ENCODE data around the gene BSG.

BSG gene

DNA sequence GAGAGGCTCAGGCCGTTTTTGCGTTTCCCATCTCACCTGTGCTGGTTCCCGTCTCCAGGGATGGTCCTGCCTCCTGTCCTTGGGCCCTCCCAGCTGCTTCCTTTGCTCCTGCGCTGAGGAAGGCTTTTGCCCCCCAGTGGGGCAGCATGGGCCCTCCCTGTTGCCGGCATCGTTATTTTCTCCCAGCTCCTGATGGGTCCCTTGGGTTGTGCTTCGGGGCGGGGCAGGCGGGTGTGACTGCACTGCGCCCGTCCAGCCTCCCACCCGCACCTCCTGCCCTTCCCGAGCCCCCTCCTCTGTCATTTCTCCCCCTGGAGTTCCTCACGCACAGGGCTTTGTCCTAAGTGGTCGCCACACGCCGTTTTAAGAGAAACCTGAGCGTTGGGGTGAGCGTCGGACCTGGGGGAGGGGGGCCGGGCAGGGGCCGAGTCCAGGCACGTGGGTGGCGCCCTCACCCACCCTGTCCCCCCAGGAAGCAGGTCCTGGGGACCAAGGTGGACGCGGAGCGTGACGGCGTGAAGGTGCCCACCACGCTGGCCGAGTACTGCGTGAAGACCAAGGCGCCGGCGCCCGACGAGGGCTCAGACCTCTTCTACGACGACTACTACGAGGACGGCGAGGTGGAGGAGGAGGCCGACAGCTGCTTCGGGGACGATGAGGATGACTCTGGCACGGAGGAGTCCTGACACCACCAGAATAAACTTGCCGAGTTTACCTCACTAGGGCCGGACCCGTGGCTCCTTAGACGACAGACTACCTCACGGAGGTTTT, 31.3 kb upstream of the BSG start:
- DNase-seq = no peak

DNA sequence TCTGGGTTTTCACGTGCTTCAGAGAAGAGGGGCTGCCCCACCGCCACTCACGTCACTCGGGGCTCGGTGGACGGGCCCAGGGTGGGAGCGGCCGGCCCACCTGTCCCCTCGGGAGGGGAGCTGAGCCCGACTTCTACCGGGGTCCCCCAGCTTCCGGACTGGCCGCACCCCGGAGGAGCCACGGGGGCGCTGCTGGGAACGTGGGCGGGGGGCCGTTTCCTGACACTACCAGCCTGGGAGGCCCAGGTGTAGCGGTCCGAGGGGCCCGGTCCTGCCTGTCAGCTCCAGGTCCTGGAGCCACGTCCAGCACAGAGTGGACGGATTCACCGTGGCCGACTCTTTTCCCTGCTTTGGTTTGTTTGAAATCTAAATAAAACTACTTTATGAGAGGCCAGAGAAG, 30.7 kb upstream of the BSG start:
- DNase-seq = no peak

DNA sequence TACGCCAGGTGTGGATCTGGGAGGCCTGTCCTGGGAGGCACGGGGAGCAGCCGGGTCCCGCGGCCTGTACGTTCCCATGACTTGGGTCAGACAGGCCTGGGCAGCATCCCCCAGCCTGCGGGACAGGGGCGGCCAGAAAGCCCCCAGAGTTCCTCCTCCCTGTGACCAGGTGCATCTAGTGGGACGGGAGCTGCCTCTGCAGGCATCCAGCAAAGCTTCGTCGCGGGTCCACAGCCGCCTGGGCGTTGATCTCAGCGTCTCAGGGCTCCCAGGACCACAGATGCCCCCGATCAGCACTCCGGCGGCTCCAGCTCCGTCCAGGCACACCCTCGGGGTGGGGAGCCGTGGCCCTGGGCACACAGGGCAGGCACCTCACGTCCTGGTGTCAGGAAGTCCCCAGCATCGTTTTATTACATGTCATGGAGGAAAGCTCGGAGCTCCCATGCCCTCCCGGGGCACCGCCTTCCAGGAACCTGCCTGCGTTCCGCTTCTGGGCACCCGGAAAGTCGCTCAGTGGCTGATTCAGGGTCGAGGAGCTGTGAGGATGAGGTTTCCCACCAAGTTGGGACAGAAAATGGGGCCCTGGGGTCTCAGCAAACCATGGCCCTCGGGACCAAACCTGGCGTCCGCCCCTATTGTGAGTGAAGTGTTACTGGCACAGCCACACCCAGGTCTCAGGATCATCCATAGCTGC, 30.1 kb upstream of the BSG start:
- no peak for DNase-seq

DNA sequence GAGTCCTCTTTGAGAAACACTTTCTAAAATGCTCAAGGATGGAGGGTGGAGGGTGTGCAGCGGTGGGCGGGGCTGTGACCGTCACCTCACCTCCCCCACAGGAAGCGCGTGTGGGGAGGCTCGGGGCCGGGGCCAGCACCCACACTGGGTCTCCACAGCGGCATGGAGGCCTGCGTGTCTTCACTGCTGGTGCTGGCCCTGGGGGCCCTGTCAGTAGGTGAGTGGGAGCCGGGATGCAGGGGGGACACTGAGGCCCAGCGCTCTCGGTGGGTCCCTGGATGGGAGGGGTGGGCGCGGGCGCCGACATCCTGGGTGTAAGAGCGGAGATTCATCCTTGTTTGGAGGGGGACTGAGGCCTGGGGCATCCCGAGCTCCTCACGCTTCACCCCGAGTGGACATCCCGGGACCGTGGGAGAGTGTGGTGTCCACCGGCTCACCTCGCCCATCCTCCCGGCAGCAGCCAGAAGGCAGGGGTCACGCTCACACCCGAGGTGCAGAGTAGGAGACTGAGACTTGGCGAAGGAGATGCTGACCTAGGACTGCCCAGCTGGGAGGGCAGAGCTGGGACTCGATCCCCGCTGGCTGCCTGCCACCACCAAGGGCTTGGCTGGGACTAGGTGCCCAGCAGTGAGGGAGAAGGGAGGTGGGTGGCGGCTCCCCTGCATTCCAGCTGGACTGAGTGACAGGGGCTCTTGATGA, 28.3 kb upstream of the BSG start, which contains the start of gene GZMM:
Gene GZMM (plus strand): TSS at position 144 of the 699 bp plus-strand sequence. CDS start 19 bp downstream, at position 163.
- peak; percentile 85 for DNase-seq

DNA sequence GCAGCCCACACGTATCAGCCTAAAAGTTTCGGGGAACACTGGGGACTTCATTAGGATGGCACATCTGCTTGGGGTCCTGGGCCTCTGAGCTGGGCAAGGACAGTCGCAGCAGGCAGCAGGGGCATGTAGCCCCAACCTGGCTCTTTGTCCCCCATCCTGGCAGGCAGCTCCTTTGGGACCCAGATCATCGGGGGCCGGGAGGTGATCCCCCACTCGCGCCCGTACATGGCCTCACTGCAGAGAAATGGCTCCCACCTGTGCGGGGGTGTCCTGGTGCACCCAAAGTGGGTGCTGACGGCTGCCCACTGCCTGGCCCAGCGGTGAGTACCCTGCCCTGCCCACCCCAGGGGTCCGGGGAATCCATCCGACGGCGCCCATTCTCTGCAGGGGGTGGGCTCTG, 25.3 kb upstream of the BSG start:
- no peak for DNase-seq

DNA sequence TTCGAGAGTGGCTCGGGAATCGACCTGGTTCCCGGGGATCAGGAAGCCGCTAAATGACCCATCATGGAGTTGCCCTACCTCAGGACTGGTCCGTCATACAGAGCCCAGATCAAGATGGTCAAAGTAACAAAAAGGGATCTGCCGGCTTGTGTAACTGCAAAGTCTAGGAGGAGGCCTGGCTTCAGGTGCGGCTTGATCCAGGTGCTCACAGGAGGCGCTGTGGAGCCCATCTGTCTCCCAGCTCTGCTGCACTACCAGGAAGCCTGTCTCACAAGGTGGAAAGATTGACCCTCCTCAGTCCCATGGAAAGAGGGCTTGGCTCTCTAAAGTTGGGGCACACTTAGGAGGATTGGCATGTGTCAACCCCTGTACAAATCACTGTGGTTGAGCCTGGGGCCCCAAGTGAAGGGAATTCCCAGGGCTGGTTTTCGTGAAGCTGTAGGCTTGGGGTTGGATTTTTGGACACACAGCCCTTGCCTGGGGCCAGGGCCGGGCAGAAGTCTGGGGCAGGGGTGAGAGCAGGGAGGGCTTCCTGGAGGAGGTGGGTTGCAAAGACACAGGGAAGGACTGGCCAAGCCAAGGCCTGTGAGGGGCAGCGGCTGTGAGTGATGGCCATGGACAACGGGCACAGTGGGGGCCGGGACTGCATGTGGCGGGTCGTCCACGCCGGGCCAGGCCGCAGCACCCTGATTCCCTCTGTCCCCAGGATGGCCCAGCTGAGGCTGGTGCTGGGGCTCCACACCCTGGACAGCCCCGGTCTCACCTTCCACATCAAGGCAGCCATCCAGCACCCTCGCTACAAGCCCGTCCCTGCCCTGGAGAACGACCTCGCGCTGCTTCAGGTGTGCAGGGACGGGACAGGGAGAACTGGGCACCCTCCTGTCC, 24.3 kb upstream of the BSG start:
- DNase-seq = no peak

DNA sequence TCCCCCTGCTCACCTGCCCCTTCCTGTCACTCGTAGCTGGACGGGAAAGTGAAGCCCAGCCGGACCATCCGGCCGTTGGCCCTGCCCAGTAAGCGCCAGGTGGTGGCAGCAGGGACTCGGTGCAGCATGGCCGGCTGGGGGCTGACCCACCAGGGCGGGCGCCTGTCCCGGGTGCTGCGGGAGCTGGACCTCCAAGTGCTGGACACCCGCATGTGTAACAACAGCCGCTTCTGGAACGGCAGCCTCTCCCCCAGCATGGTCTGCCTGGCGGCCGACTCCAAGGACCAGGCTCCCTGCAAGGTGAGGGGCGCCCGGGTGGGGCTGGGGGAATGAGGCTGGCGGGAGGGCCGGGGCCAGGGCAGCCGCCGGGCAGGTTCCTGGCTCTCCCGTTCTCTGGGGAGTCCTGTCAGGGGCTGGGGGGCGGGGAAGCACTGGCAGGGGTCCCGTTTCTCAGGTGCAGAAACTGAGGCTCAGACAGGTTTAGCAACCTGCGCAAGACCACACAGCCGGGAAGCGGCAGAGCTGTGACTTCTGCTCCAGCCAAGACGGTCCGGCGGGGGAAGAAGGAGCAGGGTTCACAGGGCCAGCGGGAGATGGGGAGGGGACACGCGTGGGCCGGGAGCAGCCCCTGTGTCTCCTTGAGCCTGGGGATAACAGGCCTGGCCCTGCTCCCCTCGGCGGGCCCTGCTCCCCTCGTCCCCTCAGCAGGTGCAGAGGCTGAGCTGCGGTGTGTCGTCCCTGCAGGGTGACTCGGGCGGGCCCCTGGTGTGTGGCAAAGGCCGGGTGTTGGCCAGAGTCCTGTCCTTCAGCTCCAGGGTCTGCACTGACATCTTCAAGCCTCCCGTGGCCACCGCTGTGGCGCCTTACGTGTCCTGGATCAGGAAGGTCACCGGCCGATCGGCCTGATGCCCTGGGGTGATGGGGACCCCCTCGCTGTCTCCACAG, 23.2 kb upstream of the BSG start:
- no peak for DNase-seq

DNA sequence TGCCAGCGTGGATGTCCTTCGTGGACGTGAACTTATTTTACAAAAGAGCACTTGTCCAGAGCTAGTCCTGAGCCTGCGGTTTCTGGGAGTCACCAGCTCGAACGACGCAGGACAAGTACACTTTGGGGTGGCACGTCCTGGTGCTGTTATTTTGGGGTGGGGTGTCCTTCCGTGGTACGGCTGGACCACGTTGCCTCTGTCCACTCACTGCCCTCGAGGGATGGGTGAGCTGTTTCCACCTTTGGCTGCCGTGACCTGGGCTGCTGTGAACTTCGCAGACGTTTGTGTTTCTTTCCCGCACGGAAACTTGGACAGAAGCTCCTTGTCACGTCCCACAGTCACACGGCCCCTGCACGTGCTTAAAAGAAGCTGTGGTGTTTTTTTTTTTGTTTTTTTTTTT, 17.6 kb upstream of the BSG start:
- no peak for DNase-seq

DNA sequence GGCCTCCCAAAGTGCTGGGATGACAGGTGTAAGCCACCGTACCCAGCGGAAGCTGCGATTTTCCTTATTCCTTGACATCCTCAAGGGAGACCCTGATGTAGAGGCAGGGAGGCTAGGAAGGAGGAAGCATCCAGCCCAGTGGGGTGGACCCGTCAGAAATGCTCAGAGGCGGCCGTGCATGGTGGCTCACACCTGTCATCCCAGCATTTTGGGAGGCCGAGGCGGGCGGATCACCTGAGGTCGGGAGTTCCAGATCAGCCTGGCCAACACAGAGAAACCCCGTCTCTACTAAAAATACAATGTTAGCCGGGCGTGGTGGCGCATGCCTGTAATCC, 17.0 kb upstream of the BSG start:
- DNase-seq = no peak

DNA sequence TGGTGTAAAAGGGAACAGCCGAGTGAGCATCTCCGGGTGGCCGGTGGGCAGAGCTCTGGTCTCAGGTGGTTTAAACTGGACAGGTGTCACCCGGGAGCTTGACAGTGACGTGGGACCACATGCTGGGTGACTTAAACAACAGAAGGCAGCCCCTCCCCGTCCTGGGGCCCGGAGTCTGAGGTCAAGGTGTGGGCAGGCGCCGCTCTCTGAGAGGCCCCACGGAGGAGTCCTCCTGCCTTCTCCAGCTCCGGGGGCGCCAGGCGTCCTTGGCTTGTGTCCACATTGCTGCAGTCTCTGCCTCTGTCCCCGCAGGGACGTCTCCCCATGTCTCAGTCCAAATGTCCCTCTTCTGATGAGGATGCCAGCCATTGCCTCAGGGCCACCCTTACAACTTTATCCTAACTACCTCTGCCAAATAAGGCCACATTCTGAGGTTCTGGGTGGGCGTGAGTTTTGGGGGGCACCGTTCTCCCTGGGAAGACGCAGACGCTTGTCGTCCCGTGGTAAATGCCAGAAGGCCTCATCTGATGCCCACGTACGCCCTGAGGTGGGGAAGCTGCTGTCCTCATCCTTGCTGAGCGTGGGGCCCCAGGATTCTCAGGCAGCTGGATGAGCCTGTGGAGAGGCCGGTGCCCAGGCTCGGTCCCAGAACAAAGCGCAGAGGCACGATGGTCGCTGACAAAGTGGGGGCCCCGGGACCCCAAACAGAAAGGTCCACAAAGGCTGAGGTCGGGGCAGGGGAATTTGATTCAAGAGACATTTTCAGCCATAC, 15.6 kb upstream of the BSG start:
- no peak for DNase-seq

DNA sequence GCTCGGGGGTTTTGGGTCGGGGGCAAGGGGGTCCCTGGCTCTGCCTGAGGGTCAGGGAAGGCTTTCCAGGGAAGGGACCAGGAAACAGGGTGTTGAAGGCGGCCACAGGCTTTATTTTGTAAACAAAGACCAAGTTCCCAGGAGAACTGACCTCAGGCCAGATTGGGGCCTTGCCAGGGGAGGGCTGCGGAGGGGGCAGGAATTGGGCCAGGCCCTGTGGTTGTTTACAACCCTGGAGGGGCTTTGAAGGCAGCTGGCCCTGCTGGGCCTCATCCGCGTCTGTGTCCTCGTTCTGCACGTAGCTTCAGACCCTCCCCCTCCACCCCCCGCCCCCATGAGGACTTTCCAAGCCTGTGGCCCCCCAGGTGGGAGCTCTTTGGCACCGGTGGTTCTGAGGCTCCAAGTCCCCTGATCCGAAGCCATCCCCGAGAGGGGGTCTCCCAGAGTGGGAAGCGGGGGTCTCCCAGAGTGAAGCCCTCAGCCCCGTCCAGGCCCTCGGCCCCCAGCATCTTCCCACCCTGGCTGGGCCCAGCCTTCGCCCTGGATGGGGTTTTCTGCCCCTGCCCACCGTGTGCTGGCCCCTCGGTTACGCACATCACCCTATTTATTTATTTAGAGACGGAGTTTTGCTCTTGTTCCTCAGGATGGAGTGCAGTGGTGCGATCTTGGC, 13.5 kb upstream of the BSG start:
- no peak for DNase-seq

DNA sequence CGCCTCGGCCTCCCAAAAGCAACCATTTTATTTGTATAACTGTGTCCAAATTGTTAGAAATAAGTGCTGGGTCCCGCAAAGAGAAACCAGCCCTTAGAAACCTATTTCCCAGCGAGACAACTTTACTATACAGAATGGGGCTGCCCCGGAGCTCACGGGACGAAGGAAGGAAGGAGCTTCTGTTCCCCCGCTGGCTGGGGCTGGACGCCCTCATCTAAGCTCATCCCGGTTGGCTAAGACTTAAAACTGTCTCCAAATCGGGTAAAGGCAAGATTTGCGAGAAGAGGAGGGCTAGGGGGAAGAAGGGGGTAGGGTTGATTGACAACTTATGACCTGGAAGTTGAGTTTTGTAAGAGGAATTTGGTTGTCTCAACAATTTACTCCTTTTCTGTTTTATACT, 12.3 kb upstream of the BSG start:
- no peak for DNase-seq

DNA sequence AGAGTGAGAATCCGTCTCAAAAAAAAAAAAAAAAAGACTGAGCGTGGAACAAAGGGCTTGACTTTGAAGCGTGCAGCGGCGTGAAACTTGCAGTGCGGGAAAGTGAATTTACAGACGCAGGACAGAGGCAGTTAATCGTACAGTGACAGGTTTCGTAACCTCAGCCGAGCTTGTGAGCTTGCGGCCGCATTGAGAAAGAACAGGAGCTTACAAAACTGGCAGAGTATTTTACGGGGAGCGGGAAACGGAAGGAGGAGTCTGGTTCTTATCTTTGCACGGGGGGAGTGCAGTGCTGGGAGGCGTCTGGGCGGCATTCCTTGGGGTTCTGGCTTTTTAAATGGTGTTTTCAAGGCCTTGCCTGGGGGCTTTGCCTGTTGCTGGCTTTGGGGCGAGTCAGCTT, 6.0 kb upstream of the BSG start:
- DNase-seq = no peak

DNA sequence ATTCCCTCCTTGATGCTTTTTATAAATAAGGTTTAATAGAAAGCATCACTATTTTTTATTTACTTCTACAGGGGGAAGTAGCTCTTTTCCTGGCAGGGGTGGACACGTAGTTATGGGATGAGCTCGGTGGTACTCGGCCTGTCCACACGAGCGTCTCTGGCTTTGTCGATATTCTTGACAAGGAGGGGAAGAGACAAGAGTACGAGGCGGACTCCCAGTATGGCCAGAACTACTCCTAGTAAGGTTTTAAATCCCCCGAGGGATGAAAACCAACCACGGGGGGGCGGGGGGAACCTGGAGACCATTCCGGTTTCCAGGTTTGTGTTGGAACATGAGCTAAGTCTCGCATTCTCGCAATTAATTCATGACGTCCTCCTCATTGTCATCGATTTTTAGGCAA, 5.6 kb upstream of the BSG start:
- no peak for DNase-seq

DNA sequence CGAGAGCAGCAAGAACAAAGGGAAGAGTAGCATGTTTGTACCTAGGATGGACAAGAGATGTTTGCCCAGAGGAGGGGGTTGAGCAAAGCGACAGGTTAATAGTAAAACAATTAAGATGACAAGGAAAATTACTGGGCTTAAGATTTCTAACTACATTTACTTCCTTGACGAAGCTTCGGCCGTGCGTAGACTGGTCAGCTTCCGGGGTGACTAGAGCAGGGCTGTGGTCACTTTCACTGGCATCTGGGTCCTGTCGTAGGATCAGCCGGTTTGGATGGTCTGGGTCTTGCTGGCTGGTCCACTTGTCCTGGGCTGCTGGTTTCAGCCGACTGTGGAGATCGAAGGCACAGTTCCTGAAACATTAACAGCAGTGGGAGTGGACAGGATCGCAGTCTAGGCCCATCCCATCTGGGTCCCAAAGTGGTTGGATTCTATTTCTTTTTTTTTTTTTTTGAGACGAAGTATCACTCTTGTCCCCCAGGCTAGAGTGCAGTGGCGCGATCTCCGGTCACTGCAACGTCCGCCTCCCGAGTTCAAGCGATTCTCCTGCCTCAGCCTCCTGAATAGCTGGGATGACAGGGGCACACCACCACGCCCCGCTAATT, 5.0 kb upstream of the BSG start:
- DNase-seq = no peak

DNA sequence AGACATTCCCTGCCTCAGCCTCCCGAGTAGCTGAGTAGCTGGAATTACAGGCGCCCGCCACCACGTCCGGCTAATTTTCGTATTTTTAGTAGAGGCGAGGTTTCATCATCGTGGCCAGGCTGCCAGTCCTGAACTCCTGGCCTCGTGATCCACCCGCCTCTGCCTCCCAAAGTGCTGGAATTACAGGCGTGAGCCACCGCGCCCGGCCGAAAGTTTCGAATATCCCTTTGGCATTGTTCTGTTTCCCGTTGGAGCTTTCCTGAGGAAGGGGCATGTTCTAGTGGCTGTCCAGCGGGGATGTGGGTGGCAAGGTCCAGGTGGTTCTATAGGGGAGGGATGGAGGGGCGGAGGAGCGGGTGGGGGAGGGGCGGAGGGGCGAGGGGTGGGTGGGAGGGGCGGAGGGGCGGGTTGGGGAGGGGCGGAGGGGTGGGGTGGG, 2.1 kb upstream of the BSG start:
- DNase-seq = no peak

DNA sequence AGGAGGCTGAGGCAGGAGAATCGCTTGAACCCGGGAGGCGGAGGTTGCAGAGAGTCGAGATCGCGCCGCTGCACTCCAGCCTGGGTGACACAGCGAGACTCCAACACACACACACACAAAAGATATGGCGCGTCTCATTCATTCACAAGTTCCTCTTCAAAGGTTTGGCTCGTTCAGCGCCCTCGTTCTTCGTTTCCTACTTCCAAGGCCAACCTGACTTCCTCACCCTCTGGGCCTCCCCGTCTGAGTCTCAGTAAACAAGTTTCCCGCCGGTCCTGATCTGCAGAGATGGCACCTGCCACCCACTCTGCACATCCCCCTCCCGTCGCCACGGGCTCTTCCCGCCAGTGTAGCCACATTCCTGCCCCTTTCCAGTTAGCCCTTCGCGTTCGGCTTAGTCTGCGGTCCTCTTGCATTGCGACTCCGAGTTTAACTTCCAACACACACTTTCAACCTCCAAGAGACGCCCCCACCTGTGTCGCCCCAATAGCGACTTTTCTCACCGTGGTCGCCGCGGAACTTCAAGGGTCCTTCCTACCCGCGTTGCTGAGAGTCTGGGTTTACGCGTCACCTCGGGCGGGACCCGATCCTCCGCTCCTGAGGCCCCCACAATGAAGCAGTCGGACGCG, 1.3 kb upstream of the BSG start:
- peak; percentile 64 for DNase-seq

DNA sequence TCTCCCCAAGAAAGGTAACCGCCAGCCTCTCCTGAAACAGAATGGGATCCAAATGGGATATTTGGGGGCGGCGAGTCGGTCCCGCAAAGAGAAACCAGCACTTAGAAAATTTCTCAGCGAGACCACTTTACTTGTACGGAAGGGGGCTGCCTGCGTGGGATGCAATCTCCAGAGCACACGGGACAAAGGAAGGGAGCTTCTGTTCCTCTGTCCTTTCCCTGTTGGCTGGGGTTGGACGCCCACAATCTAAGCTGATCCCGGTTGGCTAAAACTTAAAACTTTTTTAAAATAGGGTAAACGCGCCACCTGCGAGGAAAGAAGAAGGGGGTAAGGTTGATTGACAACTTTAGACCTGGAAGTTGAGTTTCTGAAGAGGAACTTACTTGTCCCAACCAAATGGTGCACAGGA, 826 bp upstream of the BSG start:
- peak; percentile 12 for DNase-seq

DNA sequence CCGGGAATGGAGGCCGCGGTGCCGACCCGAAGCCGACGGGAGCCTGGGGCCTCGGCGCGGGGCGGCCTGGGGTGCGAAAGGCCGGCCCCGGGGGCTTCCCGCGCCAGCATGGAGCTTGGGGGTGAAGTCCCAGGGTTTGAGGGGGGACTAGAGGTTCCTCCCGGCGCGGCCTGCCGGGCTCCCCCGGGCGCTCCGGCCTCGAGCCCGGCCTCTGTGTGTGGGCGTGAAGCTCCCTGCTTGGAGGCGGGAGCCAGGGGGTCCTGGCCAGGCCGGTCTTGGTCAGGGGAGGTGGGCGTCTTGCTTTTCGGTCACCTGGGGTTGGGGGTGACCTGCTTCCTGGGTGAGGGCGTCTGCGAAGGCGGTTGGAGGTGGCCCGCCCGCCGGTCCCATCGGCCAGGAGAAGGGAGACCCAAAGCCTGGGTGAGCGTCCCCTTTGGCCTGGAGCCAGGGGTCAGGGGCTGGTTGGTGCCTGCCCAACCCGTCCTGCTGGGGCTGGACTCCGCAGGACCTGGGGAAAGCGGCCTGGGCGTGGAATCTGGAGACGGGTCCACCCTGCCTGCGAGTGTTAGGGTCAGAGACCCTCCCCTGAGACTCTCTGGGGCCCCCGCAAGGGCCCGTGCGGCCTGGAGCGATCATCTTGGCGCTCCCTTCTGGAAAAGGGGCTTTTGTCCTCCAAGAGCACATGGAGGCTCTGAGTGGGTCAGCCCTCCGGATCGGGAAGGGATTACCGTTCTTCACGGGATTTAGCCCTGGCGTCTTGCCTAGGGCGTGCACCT, 535 bp downstream of the BSG start:
- peak; percentile 28 for DNase-seq

Data from CD4-positive, alpha-beta T cell treated with Interleukin-17A for 4 hours (primary cell).